ENCODE results near the gene OR6X1. TPM values are rescaled to one million over a fixed set of nuclear protein-coding genes. Genes with fewer than 3 reads are reported as not detected.

OR6X1 gene
- total and polyA plus RNA-seq, 2 of the 8 experiments (the other 6 are each of a cell fraction or from before 2014, with no cell fraction given): not detected

GRCh38 chr11:123783536-123783935 is 29.2 kb upstream of the OR6X1 start:
- Histone ChIP-seq H3K27me3 (replicated peaks in 1 of 4; ENCODE audit: control insufficient read depth in 3 of 4, extremely low read depth in 1 of 4, insufficient read depth in 3 of 4, low read length in 3 of 4) (no peaks in the 10 kb centered on the region), H3K79me1 (ENCODE audit: low read depth, low read length) (no peaks in the 10 kb centered on the region), H3K18ac (ENCODE audit: extremely low read depth, low read length) (no peak overlapping the region), H4K20me1 (replicated peaks in 1 of 2; ENCODE audit: control insufficient read depth in 1 of 2, insufficient read depth in 2 of 2, low read length in 2 of 2) (no peaks in the 10 kb centered on the region), H2BK20ac (ENCODE audit: low read length) (no peak overlapping the region), H4K8ac (ENCODE audit: extremely low read depth, insufficient read depth, low read length) (no peak overlapping the region), H2AFZ (ENCODE audit: low read length) (no peak overlapping the region), H3K36me3 (ENCODE audit: control insufficient read depth in 2 of 4, insufficient read depth in 4 of 4, low read length in 3 of 4) (no peaks in the 10 kb centered on the region; a peak in 1 of 8 replicates), H3K14ac (ENCODE audit: insufficient read length) (no peak overlapping the region), H4K91ac (replicated peaks; ENCODE audit: insufficient read length, low read length) (no peak overlapping the region), H2BK5ac (ENCODE audit: low read depth, low read length) (no peak overlapping the region), H4K5ac (ENCODE audit: insufficient read length, low read depth, low read length) (no peak overlapping the region), H3K79me2 (ENCODE audit: control insufficient read depth in 1 of 2, insufficient read depth in 2 of 2, low read length in 2 of 2) (no peaks in the 10 kb centered on the region), H3K9me3 (ENCODE audit: insufficient read depth in 2 of 2, low read depth in 1 of 2, low read length in 1 of 2) (peaks cover 0 to 8% of the 10 kb centered on the region in 2 experiments; a peak in 1 of 4 replicates), H3K56ac (replicated peaks; ENCODE audit: insufficient read length, low read depth, low read length) (no peak overlapping the region), H2BK120ac (replicated peaks; ENCODE audit: low read depth, low read length) (no peak overlapping the region), H2BK15ac (ENCODE audit: low read length) (no peak overlapping the region), H3K9ac (replicated peaks in 1 of 4; ENCODE audit: extremely low read depth in 1 of 4, low read depth in 3 of 4, low read length in 3 of 4) (no peak overlapping the region), H3K4ac (replicated peaks; ENCODE audit: insufficient read length, low read depth, low read length) (no peak overlapping the region), H3K4me2 (ENCODE audit: insufficient read depth in 1 of 2, low read depth in 2 of 2, low read length in 2 of 2) (no peak overlapping the region), H3K27ac (ENCODE audit: low read depth, low read length) (no peak overlapping the region), H3K4me1 (replicated peaks in 1 of 4; ENCODE audit: control insufficient read depth in 3 of 4, insufficient read depth in 4 of 4, low read length in 3 of 4) (peaks cover 0 to 3% (median 1%) of the 10 kb centered on the region in 4 experiments; a peak in 3 of 7 replicates), H3K4me3 (ENCODE audit: extremely low read depth in 1 of 4, insufficient read depth in 2 of 4, low read depth in 3 of 4, low read length in 4 of 4) (no peak overlapping the region), H3K23ac (ENCODE audit: insufficient read length) (no peak overlapping the region), H3K23me2 (ENCODE audit: low read depth, low read length) (no peaks in the 10 kb centered on the region), H2BK12ac (ENCODE audit: low read depth, low read length) (no peak overlapping the region), H2AK5ac (ENCODE audit: low read depth, low read length) (no peak overlapping the region)
- TF ChIP-seq BRCA1 (IDR thresholded peaks at IDR 0.05; ENCODE audit: low read depth, low read length): no peak
- TF ChIP-seq BACH1 (IDR thresholded peaks at IDR 0.05; ENCODE audit: low read length): no peak
- no peak for TF ChIP-seq KDM1A (IDR thresholded peaks at IDR 0.05; ENCODE audit: borderline replicate concordance, low read length)
- no peak for TF ChIP-seq TBP (IDR thresholded peaks at IDR 0.05; ENCODE audit: low read depth, low read length)
- TF ChIP-seq EGR1 (IDR thresholded peaks at IDR 0.05; ENCODE audit: borderline replicate concordance, low read depth, low read length): no peak
- no peak for TF ChIP-seq USF2 (IDR thresholded peaks at IDR 0.05; ENCODE audit: low read length)
- no peak for TF ChIP-seq CHD1 (IDR thresholded peaks at IDR 0.05; ENCODE audit: low read depth, low read length)
- no peak for TF ChIP-seq SP4 (IDR thresholded peaks at IDR 0.05; ENCODE audit: low read length)
- TF ChIP-seq SP1 (IDR thresholded peaks at IDR 0.05; ENCODE audit: low read depth, low read length): no peak
- no peak for TF ChIP-seq POLR2AphosphoS5 (IDR thresholded peaks at IDR 0.05; ENCODE audit: low read depth, low read length)
- TF ChIP-seq SRF (IDR thresholded peaks at IDR 0.05; ENCODE audit: low read depth, low read length): no peak
- no peak for TF ChIP-seq CBX8 (IDR thresholded peaks at IDR 0.05; ENCODE audit: borderline replicate concordance, low read depth, low read length)
- no peak for TF ChIP-seq ZNF274 (IDR thresholded peaks at IDR 0.05; ENCODE audit: borderline replicate concordance, extremely low read depth, low read length)
- no peak for TF ChIP-seq RNF2 (IDR thresholded peaks at IDR 0.05; ENCODE audit: borderline replicate concordance, low read depth, low read length, missing control alignments, poor library complexity, severe bottlenecking)
- TF ChIP-seq CEBPB (IDR thresholded peaks at IDR 0.05; ENCODE audit: low read depth, low read length): no peak
- no peak for FAIRE-seq
- no peak for DNase-seq (ENCODE audit: low read depth in 1 of 2, low spot score in 2 of 2)
- WGBS, 2 experiments (ENCODE audit: extremely low coverage in 1 of 2, insufficient coverage in 1 of 2, insufficient read length in 1 of 2, insufficient replicate concordance in 2 of 2, low coverage in 1 of 2, low lambda C conversion rate in 2 of 2, missing lambda C conversion rate in 1 of 2): 83% methylated on average over 1 of the region's 1 CpG; no CpG with 5 or more reads in 1 of the 2 experiments
- ChIA-PET POLR2A (ENCODE audit: partially characterized antibody) (no interaction called here), CTCF (ENCODE audit: partially characterized antibody) (no interaction called here)
